Measurements from ENCODE around the gene PGM5.

DNA sequence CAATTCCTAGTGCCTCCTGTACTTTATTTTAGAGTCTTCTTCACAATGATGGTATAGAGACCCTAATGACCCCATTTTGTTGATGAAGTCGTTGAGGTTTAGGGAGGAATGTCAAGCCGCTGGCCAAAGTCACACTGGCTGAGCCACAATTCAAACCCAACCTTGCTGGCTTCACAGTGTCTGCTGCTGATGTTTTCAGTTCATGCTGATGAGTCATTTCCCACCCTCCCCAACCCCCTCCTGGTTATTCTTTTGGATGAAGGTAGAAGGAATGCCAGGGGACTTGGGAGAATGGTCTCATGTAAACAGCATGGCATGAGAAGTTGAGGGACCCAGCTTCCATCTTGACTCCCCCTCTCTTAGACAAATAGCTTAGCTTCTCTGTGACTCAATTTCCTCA lies 115.7 kb downstream of the PGM5 start:
- TF ChIP-seq EZH2 (IDR thresholded peaks at IDR 0.05; ENCODE audit: low read depth, low read length, severe bottlenecking) (no peak), POLR2A (IDR thresholded peaks at IDR 0.05; ENCODE audit: control extremely low read depth in 1 of 2, low read depth in 2 of 2, low read length in 2 of 2) (no peak), JUND (IDR thresholded peaks at IDR 0.05; ENCODE audit: low read length) (no peak), KDM1A (IDR thresholded peaks at IDR 0.05; ENCODE audit: borderline replicate concordance, low read length) (no peak), CEBPB (IDR thresholded peaks at IDR 0.05; ENCODE audit: low read depth, low read length) (no peak), TAF1 (IDR thresholded peaks at IDR 0.05; ENCODE audit: low read depth, low read length) (no peak), EP300 (IDR thresholded peaks at IDR 0.05; ENCODE audit: borderline replicate concordance in 1 of 2, low read depth in 2 of 2, low read length in 2 of 2) (no peak), HDAC6 (IDR thresholded peaks at IDR 0.05; ENCODE audit: low read depth, low read length) (no peak)
- TF ChIP-seq, protein P1, sequence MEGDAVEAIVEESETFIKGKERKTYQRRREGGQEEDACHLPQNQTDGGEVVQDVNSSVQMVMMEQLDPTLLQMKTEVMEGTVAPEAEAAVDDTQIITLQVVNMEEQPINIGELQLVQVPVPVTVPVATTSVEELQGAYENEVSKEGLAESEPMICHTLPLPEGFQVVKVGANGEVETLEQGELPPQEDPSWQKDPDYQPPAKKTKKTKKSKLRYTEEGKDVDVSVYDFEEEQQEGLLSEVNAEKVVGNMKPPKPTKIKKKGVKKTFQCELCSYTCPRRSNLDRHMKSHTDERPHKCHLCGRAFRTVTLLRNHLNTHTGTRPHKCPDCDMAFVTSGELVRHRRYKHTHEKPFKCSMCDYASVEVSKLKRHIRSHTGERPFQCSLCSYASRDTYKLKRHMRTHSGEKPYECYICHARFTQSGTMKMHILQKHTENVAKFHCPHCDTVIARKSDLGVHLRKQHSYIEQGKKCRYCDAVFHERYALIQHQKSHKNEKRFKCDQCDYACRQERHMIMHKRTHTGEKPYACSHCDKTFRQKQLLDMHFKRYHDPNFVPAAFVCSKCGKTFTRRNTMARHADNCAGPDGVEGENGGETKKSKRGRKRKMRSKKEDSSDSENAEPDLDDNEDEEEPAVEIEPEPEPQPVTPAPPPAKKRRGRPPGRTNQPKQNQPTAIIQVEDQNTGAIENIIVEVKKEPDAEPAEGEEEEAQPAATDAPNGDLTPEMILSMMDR (IDR thresholded peaks at IDR 0.05; ENCODE audit: control extremely low read depth in 1 of 3, insufficient read depth in 1 of 3, low read depth in 1 of 3, low read length in 3 of 3): no peak
